ENCODE data around the gene EPHA8. TPM values are rescaled to one million over a fixed set of nuclear protein-coding genes. Genes with fewer than 3 reads are reported as not detected.

The EPHA8 gene
- total and polyA plus RNA-seq, 4 donors, result not detected

GRCh38 chr1:22557341-22557950 lies 5.8 kb upstream of the EPHA8 start:
- TF ChIP-seq ZBTB33 (IDR thresholded peaks at IDR 0.05) (no peak), YY1 (IDR thresholded peaks at IDR 0.05) (no peak), NR2F2 (IDR thresholded peaks at IDR 0.05) (no peak), HNF4G (IDR thresholded peaks at IDR 0.05) (no peak), SP1 (IDR thresholded peaks at IDR 0.05) (no peak), FOXA1 (IDR thresholded peaks at IDR 0.05) (no peak), MAX (IDR thresholded peaks at IDR 0.05) (no peak), FOXA2 (IDR thresholded peaks at IDR 0.05) (no peak), GABPA (IDR thresholded peaks at IDR 0.05 in 1 of 2, conservative IDR thresholded peaks at IDR 0.05 in 1 of 2) (no peak), RAD21 (IDR thresholded peaks at IDR 0.05) (no peak), RXRA (IDR thresholded peaks at IDR 0.05) (no peak)
- TF ChIP-seq, protein P1, sequence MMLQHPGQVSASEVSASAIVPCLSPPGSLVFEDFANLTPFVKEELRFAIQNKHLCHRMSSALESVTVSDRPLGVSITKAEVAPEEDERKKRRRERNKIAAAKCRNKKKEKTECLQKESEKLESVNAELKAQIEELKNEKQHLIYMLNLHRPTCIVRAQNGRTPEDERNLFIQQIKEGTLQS (IDR thresholded peaks at IDR 0.05), result no peak
- no peak overlapping the region for H3K4me3 ChIP-seq (ENCODE audit: low read depth in 1 of 3, low read length in 3 of 3)
- H3K9me3 ChIP-seq (ENCODE audit: control insufficient read depth in 4 of 4, low read length in 3 of 4), result no peaks in the 10 kb centered on the region
- peaks cover 0 to 13% (median 4%) of the 10 kb centered on the region in 4 donors for H3K27me3 ChIP-seq (ENCODE audit: control insufficient read depth in 4 of 4, insufficient read depth in 4 of 4, low read length in 3 of 4)
- H3K9ac ChIP-seq (ENCODE audit: low read depth in 1 of 2, low read length in 2 of 2), result no peak overlapping the region
- 51% methylated on average over 5 of the region's 5 CpGs for WGBS
- H3K4me1 ChIP-seq (ENCODE audit: control insufficient read depth in 4 of 4, insufficient read depth in 4 of 4, low read length in 3 of 4), result no peaks in the 10 kb centered on the region
- no peaks in the 10 kb centered on the region for H3K36me3 ChIP-seq (ENCODE audit: control insufficient read depth in 4 of 4, insufficient read depth in 3 of 4, low read depth in 1 of 4, low read length in 3 of 4)
- no peak overlapping the region for H3K27ac ChIP-seq (ENCODE audit: low read depth in 1 of 2, low read length in 2 of 2)
- DNase-seq (ENCODE audit: low spot score), result no peak

- no peak for DNase-seq (ENCODE audit: low spot score)
- TF ChIP-seq CTCF (IDR thresholded peaks at IDR 0.05; ENCODE audit: low read depth, low read length, missing input control), result no peak
- no peak for TF ChIP-seq HNF4A (conservative IDR thresholded peaks at IDR 0.05)
- TF ChIP-seq RAD21 (IDR thresholded peaks at IDR 0.05), result no peak
- TF ChIP-seq TAF1 (conservative IDR thresholded peaks at IDR 0.05), result no peak
- TF ChIP-seq NR2F2 (IDR thresholded peaks at IDR 0.05), result no peak
- no peak for TF ChIP-seq HNF4G (IDR thresholded peaks at IDR 0.05)
- no peak for TF ChIP-seq JUND (IDR thresholded peaks at IDR 0.05)
- TF ChIP-seq, protein P1 (IDR thresholded peaks at IDR 0.05), result no peak
- Histone ChIP-seq H3K36me3 (ENCODE audit: control insufficient read depth in 4 of 4, insufficient read depth in 3 of 4, low read depth in 1 of 4, low read length in 3 of 4) (no peaks in the 10 kb centered on the region), H3K4me3 (ENCODE audit: low read depth in 1 of 3, low read length in 3 of 3) (peak overlapping the region in 1 of 3 donors; percentile 22), H3K27ac (ENCODE audit: low read depth in 1 of 2, low read length in 2 of 2) (no peak overlapping the region), H3K27me3 (ENCODE audit: control insufficient read depth in 4 of 4, insufficient read depth in 4 of 4, low read length in 3 of 4) (peaks cover 4 to 20% (median 10%) of the 10 kb centered on the region in 4 donors), H3K9ac (ENCODE audit: low read depth in 1 of 2, low read length in 2 of 2) (no peak overlapping the region), H3K4me1 (ENCODE audit: control insufficient read depth in 4 of 4, insufficient read depth in 4 of 4, low read length in 3 of 4) (peaks cover 0 to 11% (median 1%) of the 10 kb centered on the region in 4 donors), H3K9me3 (ENCODE audit: control insufficient read depth in 4 of 4, low read length in 3 of 4) (no peaks in the 10 kb centered on the region)
- WGBS, result 3% methylated on average over 57 of the region's 57 CpGs
These were observed 648 bp downstream of the EPHA8 start for GRCh38 chr1:22563671-22564602.

Data from liver (tissue), 9 donors.